Measurements from ENCODE around the gene ICAM3.

The ICAM3 gene

GRCh38 chr19:10362259-10362658, 22.8 kb upstream of the ICAM3 start:
- no peaks in the 10 kb centered on the region for H3K36me3 ChIP-seq (ENCODE audit: low read length)
- H3K4me2 ChIP-seq (ENCODE audit: low read depth, low read length, poor library complexity, severe bottlenecking), result no peak overlapping the region
- no peaks in the 10 kb centered on the region for H3F3A ChIP-seq (ENCODE audit: insufficient read depth)
- no peaks in the 10 kb centered on the region for H3K79me2 ChIP-seq (ENCODE audit: insufficient read depth, low read length)
- H3K9me2 ChIP-seq (replicated peaks; ENCODE audit: insufficient read depth, low read length), result no peaks in the 10 kb centered on the region
- no peak overlapping the region for H3K4me3 ChIP-seq (ENCODE audit: insufficient read depth, low read length, poor library complexity, severe bottlenecking)
- no peak for TF ChIP-seq EZH2phosphoT487 (conservative IDR thresholded peaks at IDR 0.05; ENCODE audit: low read length)
- TF ChIP-seq, protein P1, sequence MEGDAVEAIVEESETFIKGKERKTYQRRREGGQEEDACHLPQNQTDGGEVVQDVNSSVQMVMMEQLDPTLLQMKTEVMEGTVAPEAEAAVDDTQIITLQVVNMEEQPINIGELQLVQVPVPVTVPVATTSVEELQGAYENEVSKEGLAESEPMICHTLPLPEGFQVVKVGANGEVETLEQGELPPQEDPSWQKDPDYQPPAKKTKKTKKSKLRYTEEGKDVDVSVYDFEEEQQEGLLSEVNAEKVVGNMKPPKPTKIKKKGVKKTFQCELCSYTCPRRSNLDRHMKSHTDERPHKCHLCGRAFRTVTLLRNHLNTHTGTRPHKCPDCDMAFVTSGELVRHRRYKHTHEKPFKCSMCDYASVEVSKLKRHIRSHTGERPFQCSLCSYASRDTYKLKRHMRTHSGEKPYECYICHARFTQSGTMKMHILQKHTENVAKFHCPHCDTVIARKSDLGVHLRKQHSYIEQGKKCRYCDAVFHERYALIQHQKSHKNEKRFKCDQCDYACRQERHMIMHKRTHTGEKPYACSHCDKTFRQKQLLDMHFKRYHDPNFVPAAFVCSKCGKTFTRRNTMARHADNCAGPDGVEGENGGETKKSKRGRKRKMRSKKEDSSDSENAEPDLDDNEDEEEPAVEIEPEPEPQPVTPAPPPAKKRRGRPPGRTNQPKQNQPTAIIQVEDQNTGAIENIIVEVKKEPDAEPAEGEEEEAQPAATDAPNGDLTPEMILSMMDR (IDR thresholded peaks at IDR 0.05; ENCODE audit: insufficient read depth, low read length, poor library complexity, severe bottlenecking), result no peak
- H3K27me3 ChIP-seq (ENCODE audit: low read length), result no peaks in the 10 kb centered on the region
- H3K27ac ChIP-seq (ENCODE audit: low read depth, low read length), result no peak overlapping the region
- H2AFZ ChIP-seq (ENCODE audit: low read depth, low read length, severe bottlenecking), result no peak overlapping the region
- H4K20me1 ChIP-seq (ENCODE audit: low read depth, low read length), result no peaks in the 10 kb centered on the region
- H3K9ac ChIP-seq (ENCODE audit: low read length), result no peak overlapping the region
- H3K9me3 ChIP-seq (ENCODE audit: insufficient read depth, low read length), result no peaks in the 10 kb centered on the region

- Histone ChIP-seq H3K4me2 (ENCODE audit: low read depth, low read length, poor library complexity, severe bottlenecking) (no peak overlapping the region), H4K20me1 (ENCODE audit: low read depth, low read length) (no peaks in the 10 kb centered on the region), H2AFZ (ENCODE audit: low read depth, low read length, severe bottlenecking) (no peak overlapping the region), H3K9ac (ENCODE audit: low read length) (no peak overlapping the region), H3K79me2 (ENCODE audit: insufficient read depth, low read length) (no peaks in the 10 kb centered on the region), H3K27ac (ENCODE audit: low read depth, low read length) (no peak overlapping the region), H3K9me2 (replicated peaks; ENCODE audit: insufficient read depth, low read length) (no peaks in the 10 kb centered on the region), H3F3A (ENCODE audit: insufficient read depth) (no peaks in the 10 kb centered on the region), H3K9me3 (ENCODE audit: insufficient read depth, low read length) (no peaks in the 10 kb centered on the region), H3K36me3 (ENCODE audit: low read length) (no peaks in the 10 kb centered on the region), H3K4me3 (ENCODE audit: insufficient read depth, low read length, poor library complexity, severe bottlenecking) (no peak overlapping the region), H3K27me3 (ENCODE audit: low read length) (no peaks in the 10 kb centered on the region)
- TF ChIP-seq EZH2phosphoT487 (conservative IDR thresholded peaks at IDR 0.05; ENCODE audit: low read length), result no peak
- TF ChIP-seq, protein P1 (IDR thresholded peaks at IDR 0.05; ENCODE audit: insufficient read depth, low read length, poor library complexity, severe bottlenecking), result no peak
Observed at GRCh38 chr19:10361569-10362011, 22.2 kb upstream of the ICAM3 start.

GRCh38 chr19:10356431-10356830, 17.0 kb upstream of the ICAM3 start:
- TF ChIP-seq, protein P1 (IDR thresholded peaks at IDR 0.05; ENCODE audit: insufficient read depth, low read length, poor library complexity, severe bottlenecking), result no peak
- TF ChIP-seq EZH2phosphoT487 (conservative IDR thresholded peaks at IDR 0.05; ENCODE audit: low read length), result no peak
- peaks cover 9% of the 10 kb centered on the region for H3K36me3 ChIP-seq (ENCODE audit: low read length)

More at GRCh38 chr19:10356431-10356830, 17.0 kb upstream of the ICAM3 start:
- Histone ChIP-seq H3K4me2 (ENCODE audit: low read depth, low read length, poor library complexity, severe bottlenecking) (no peak overlapping the region), H3K27ac (ENCODE audit: low read depth, low read length) (no peak overlapping the region), H3K9me3 (ENCODE audit: insufficient read depth, low read length) (no peaks in the 10 kb centered on the region), H3K27me3 (ENCODE audit: low read length) (no peaks in the 10 kb centered on the region), H3K79me2 (ENCODE audit: insufficient read depth, low read length) (no peaks in the 10 kb centered on the region), H2AFZ (ENCODE audit: low read depth, low read length, severe bottlenecking) (no peak overlapping the region), H3K9ac (ENCODE audit: low read length) (no peak overlapping the region), H3K4me3 (ENCODE audit: insufficient read depth, low read length, poor library complexity, severe bottlenecking) (no peak overlapping the region), H4K20me1 (ENCODE audit: low read depth, low read length) (no peaks in the 10 kb centered on the region), H3F3A (ENCODE audit: insufficient read depth) (no peaks in the 10 kb centered on the region), H3K9me2 (replicated peaks; ENCODE audit: insufficient read depth, low read length) (no peaks in the 10 kb centered on the region)

All from SU-DHL-6 (cell line).